K562 (cell line): Measurements from ENCODE around the gene TMEM61. TPM values are rescaled to one million over a fixed set of nuclear protein-coding genes. Genes with fewer than 3 reads are reported as not detected.
A peak's percentile ranks its signal among the peaks of the same experiment; 100 is the strongest.

Experiments used
- ATAC-seq: fragments of 200-7000 bp; cut with Tn5 transposase; 3 replicates; pipeline ENCODE4 v1.9.1; 2020; ENCODE audit warnings: moderate library complexity
- BruUV-seq: library from RNA; stranded (reverse); fragments of 400-500 nt; replicated peaks from 2 replicates; lab custom pipeline; 2021; lab: Mats Ljungman, UMichigan
- CTCF ChIA-PET: fragments of 300-600 bp; formaldehyde crosslinking; extraction: SDS; loops from one replicate; lab custom pipeline; 2021; ENCODE audit warnings: low intra/inter-chr PET ratio; lab: Yijun Ruan, JAX
- POLR2A ChIA-PET: fragments of 300-600, 350-650 bp; sonication (Branson Sonifier 250); formaldehyde crosslinking; extraction: SDS; loops from one replicate; lab custom pipeline; 2021; ENCODE audit warnings: antibody characterized with exemption, inconsistent platforms; lab: Yijun Ruan, JAX
- DNase-seq, 4 experiments: peaks; one replicate each; pipeline versions ENCODE4 v3.0.0 to v3.0.0-alpha.2; 2011 to 2018; ENCODE audit warnings: low spot score in 3 of 4, mixed read lengths in 3 of 4; ENCODE audit errors: extremely low read depth in 1 of 4
- FAIRE-seq: peaks from 2 replicates; lab custom pipeline; 2011; peaks lifted over from hg19 to GRCh38; lab: Jason Lieb, UNC
- H2AFZ ChIP-seq: 2 replicates; pipeline ENCODE4 v1.6.0; 2011; ENCODE audit warnings: low read depth, low read length, control low read depth, inconsistent platforms
- H3K27ac ChIP-seq: fragments of 200-600 bp; 3 replicates; pipeline ENCODE4 v1.8.0; 2011; ENCODE audit warnings: low read depth, mild to moderate bottlenecking, control low read depth, inconsistent platforms, low read length, moderate library complexity, mixed read lengths; ENCODE audit errors: extremely low read depth
- H3K27me3 ChIP-seq, 2 experiments: fragments of 300-600 bp in 1 of 2; 2 replicates in 1 of 2; 3 replicates in 1 of 2; pipeline versions ENCODE4 v1.6.0 to v1.8.0; 2011; ENCODE audit warnings: inconsistent platforms in 2 of 2, low read length in 2 of 2, mild to moderate bottlenecking in 1 of 2, mixed read lengths in 1 of 2, moderate library complexity in 1 of 2; ENCODE audit not compliant: control insufficient read depth in 2 of 2, insufficient read depth in 2 of 2
- H3K36me3 ChIP-seq: fragments of 300-600 bp; 3 replicates; pipeline ENCODE4 v1.8.0; 2011; ENCODE audit warnings: mild to moderate bottlenecking, low read length, inconsistent platforms; ENCODE audit not compliant: control insufficient read depth, insufficient read depth
- H3K4me1 ChIP-seq, 2 experiments: fragments of 200-600 bp in 1 of 2; replicated peaks in 1 of 2; 2 replicates in 1 of 2; 3 replicates in 1 of 2; pipeline versions ENCODE4 v1.5.1 to v1.8.0; 2011; ENCODE audit warnings: inconsistent platforms in 2 of 2, low read length in 2 of 2, mild to moderate bottlenecking in 1 of 2, mixed read lengths in 1 of 2, moderate library complexity in 1 of 2; ENCODE audit not compliant: control insufficient read depth in 2 of 2, insufficient read depth in 2 of 2
- H3K4me2 ChIP-seq: 2 replicates; pipeline ENCODE4 v1.6.1; 2011; ENCODE audit warnings: low read length, control low read depth, inconsistent platforms, mixed read lengths; ENCODE audit not compliant: insufficient read depth
- H3K4me3 ChIP-seq: fragments of 200-600 bp; sonication (generic), shearing (Covaris generic); 2 replicates; pipeline ENCODE4 v1.5.1; 2016; ENCODE audit warnings: control low read depth, inconsistent platforms
- H3K79me2 ChIP-seq: fragments of 200-600 bp; 3 replicates; pipeline ENCODE4 v1.8.0; 2011; ENCODE audit warnings: low read length, inconsistent platforms; ENCODE audit not compliant: control insufficient read depth, insufficient read depth
- H3K9ac ChIP-seq, 2 experiments: 2 replicates each; pipeline versions ENCODE4 v1.6.0 to v1.6.1; 2011; ENCODE audit warnings: low read depth in 2 of 2, low read length in 2 of 2, control low read depth in 1 of 2, inconsistent platforms in 1 of 2, mild to moderate bottlenecking in 1 of 2, mixed read lengths in 1 of 2; ENCODE audit not compliant: insufficient read depth in 1 of 2
- H3K9me1 ChIP-seq: one replicate; pipeline ENCODE4 v1.6.0; 2011; ENCODE audit warnings: inconsistent platforms, mild to moderate bottlenecking, low read length, moderate library complexity; ENCODE audit not compliant: control insufficient read depth, insufficient read depth
- H3K9me3 ChIP-seq: replicated peaks from 2 replicates; pipeline ENCODE4 v1.5.1; 2011; ENCODE audit warnings: low read depth, low read length, inconsistent platforms; ENCODE audit not compliant: control insufficient read depth, insufficient read depth
- H4K20me1 ChIP-seq: replicated peaks from 2 replicates; pipeline ENCODE4 v1.6.1; 2011; ENCODE audit warnings: low read length, inconsistent platforms, mixed read lengths; ENCODE audit not compliant: control insufficient read depth, insufficient read depth
- RBM25 ChIP-seq: fragments of 200-400 bp; formaldehyde crosslinking; IDR thresholded peaks from 2 replicates; pipeline ENCODE4 v1.6.1; 2018; ENCODE audit warnings: low read length, low read depth, moderate library complexity; ENCODE audit not compliant: severe bottlenecking
- STAG1 ChIP-seq: sonication (generic); formaldehyde crosslinking; IDR thresholded peaks from 2 replicates; pipeline ENCODE4 v1.5.0; 2020; ENCODE audit warnings: missing genetic modification reagents, borderline replicate concordance
- TAF15 ChIP-seq: fragments of 200-400 bp; formaldehyde crosslinking; IDR thresholded peaks from 2 replicates; pipeline ENCODE4 v1.6.1; 2017; ENCODE audit warnings: mild to moderate bottlenecking, low read depth, low read length, moderate library complexity
- WGBS: fragments of 100-300 bp; shearing (Covaris generic); methylation state at CpG from one replicate; pipeline ENCODE4 v1.1.6; 2016; ENCODE audit warnings: low coverage, mixed read lengths; ENCODE audit not compliant: insufficient coverage; ENCODE audit errors: missing lambda C conversion rate; 5-methylcytosine and 5-hydroxymethylcytosine counted together
- in situ Hi-C: fragments of 300-500 bp; cut with MboI; formaldehyde crosslinking; loops from 4 replicates; pipeline ENCODE4 v1.15.0; 2018; ENCODE audit warnings: inconsistent platforms, mixed read lengths
- intact Hi-C: fragments of 100-400 bp; cut with micrococcal nuclease; formaldehyde crosslinking; loops from 2 replicates; pipeline ENCODE4 v1.14.2; 2022
- polyA plus RNA-seq, 8 experiments: library from polyadenylated mRNA; depleted of rRNA in 4 of 8; stranded (reverse) in 5 of 8; unstranded in 3 of 8; fragments of >200 nt; fragmentation: Nextera tagmentation in 2 of 8; fragmentation: Illumina TruSeq in 1 of 8; extraction: Ambion mirVana in 2 of 8; extraction: Trizol in 1 of 8; gene quantifications; 2 replicates each; pipeline versions ENCODE4 v1.2.1 to v1.2.3, GENCODE V29; 2011 to 2014; ENCODE audit warnings: inconsistent platforms in 1 of 8, missing spikeins in 1 of 8
- total RNA-seq, 7 experiments: library from RNA; depleted of rRNA in 6 of 7; stranded (reverse); fragments of >200 nt in 6 of 7; fragmentation: Illumina TruSeq in 2 of 7; extraction: Trizol in 2 of 7; gene quantifications; 2 replicates each; pipeline versions ENCODE4 v1.2.1 to v1.2.3, GENCODE V29; 2011 to 2021; ENCODE audit warnings: low replicate concordance in 1 of 7
- TF ChIP-seq, protein P1 (sequence below), 2 experiments: fragments of 250-450 bp in 1 of 2; fragments of 450-650 bp in 1 of 2; sonication (Bioruptor Pico) in 1 of 2; IDR thresholded peaks; 2 replicates each; pipeline versions ENCODE4 v1.6.1 to v1.8.0; 2016 to 2021; ENCODE audit warnings: mild to moderate bottlenecking in 2 of 2, moderate library complexity in 2 of 2, missing compliant biosample characterization in 1 of 2, missing genetic modification characterization in 1 of 2

TMEM61 gene
- total and polyA plus RNA-seq, 9 of the 15 experiments (the other 6 are each of a cell fraction or from before 2014, with no cell fraction given) = not detected

DNA sequence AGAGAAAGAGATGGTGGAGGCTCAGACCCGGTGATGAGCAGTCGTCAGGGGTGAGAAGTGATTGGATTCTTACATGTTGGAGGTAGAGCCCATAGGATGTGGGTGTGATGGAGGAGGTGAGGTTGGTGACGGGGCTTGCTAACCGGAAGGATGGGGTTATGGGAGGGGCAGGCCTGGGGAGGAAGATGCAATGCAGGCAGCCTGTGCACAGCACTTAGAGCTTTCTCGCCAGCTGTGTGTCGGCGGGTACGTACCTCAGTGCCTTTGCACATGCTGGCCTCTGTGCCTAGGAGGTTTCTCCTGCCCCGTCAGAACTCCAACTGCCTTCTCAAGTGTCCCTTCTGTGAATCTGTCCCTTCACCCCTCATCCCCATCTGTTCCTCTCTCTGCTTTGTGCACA, 15.4 kb downstream of the TMEM61 start:
- intact Hi-C loops = loop anchor here (1.0 to 10.0 kb wide), 4 partner anchors 26 to 321 kb away; no protein-coding TSS in a partner anchor

More for the DNA sequence above, 15.4 kb downstream of the TMEM61 start:
- no peak for TF ChIP-seq TAF15
- peak; percentile 34 for TF ChIP-seq RBM25
- TF ChIP-seq STAG1 (CRISPR knock-in tag) = no peak
- TF ChIP-seq, protein P1, sequence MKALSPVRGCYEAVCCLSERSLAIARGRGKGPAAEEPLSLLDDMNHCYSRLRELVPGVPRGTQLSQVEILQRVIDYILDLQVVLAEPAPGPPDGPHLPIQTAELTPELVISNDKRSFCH (CRISPR knock-in tag; IDR thresholded peaks at IDR 0.05) = no peak
- TF ChIP-seq, protein P1 (tag; IDR thresholded peaks at IDR 0.05) = no peak
- in situ Hi-C loops = loop anchor here (10.0 kb wide), 1 partner anchor 311 kb away; no protein-coding TSS in a partner anchor
- Histone ChIP-seq H4K20me1 (peaks cover 16% of the 10 kb centered on the region; the same call in 1 of the 2 replicates), H3K4me3 (no peak overlapping the region), H2AFZ (peak overlapping the region; percentile 59; the same call in 1 of the 2 replicates), H3K4me1 (peaks cover 0 to 21% of the 10 kb centered on the region in 2 experiments; a peak in 3 of 5 replicates), H3K9ac (no peak overlapping the region), H3K36me3 (no peaks in the 10 kb centered on the region), H3K4me2 (peak overlapping the region; percentile 69; the same call in 1 of the 2 replicates), H3K79me2 (no peaks in the 10 kb centered on the region), H3K9me1 (no peaks in the 10 kb centered on the region), H3K9me3 (no peaks in the 10 kb centered on the region; the same call in 1 of the 2 replicates), H3K27ac (no peak overlapping the region), H3K27me3 (peaks cover 33 to 84% of the 10 kb centered on the region in 2 experiments)
- no peak for ATAC-seq
- POLR2A ChIA-PET = no interaction called here
- no peak for FAIRE-seq
- WGBS = 2% methylated on average over 9 of the region's 9 CpGs
- CTCF ChIA-PET = interaction anchor here (0.6 to 2.8 kb wide), 3 partner anchors 20 to 51 kb away, joined by 6 to 25 read pairs (median 9); no protein-coding TSS in a partner anchor
- no TSS peak for BruUV-seq
- no peak for DNase-seq
